ENCODE data around the gene TRAK2. TPM values are rescaled to one million over a fixed set of nuclear protein-coding genes. Genes with fewer than 3 reads are reported as not detected.

The TRAK2 gene
- total and polyA plus RNA-seq, 9 of the 15 experiments (the other 6 are each of a cell fraction or from before 2014, with no cell fraction given): 3.4 to 10.4 (median 7.3) TPM

DNA sequence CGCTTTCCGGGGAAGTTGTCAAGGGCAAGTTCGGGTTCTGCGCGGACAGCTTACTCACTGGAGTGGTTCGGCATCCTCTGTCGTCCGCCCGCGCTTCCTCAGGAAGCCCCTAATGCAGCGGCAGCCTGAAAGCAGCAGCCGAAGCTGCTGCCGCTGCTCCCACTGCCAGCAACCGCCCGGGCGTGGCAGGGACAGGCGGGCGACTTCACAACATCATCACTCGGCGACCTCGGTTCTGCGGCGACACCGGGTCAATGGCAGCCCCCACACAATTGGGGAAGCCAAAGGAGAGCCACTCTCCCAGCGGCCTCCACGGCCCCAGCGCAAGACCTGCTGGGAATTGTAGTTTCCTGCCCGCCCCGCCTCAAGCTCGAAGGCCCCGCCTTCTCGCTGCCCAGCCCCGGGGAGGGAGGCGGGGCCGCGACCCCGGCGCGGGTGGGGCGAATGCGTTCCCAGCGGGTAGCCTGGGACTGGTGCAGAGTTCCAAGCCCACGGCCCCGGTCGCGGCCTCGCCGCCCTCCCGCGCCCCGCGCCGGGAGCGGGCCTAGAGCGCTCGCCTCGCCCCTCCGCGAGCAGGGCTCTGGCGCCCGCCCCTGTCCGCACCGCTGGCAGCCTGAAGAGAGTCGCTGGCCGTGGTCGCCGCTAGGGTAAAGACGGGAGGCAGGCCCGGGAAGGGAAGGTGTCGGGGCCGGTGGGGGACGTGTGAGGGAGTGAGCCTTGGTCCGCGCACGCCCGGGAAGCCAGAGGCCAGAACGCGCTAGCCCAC, at the start of gene TRAK2, which contains the start of gene STRADB (continued):
- TF ChIP-seq CTCF (IDR thresholded peaks at IDR 0.05 in 2 of 3, conservative IDR thresholded peaks at IDR 0.05 in 1 of 3; ENCODE audit: insufficient read depth in 2 of 3, low read depth in 1 of 3, low read length in 3 of 3) (0 out of 6 replicates have a peak, but pooled peaks of 1 of the 3 experiments have one; percentile 23), EP300 (IDR thresholded peaks at IDR 0.05; ENCODE audit: low read length) (no peak), VEZF1 (CRISPR knock-in tag; IDR thresholded peaks at IDR 0.05) (peak; percentile 96), TFAM (CRISPR knock-in tag; conservative IDR thresholded peaks at IDR 0.05) (no peak), HDAC2 (IDR thresholded peaks at IDR 0.05) (0 out of 2 replicates have a peak, but pooled peaks have one; percentile 17), CBFB (CRISPR knock-in tag; IDR thresholded peaks at IDR 0.05) (peak; percentile 67; the same call in 1 of the 2 replicates), TBP (optimal IDR thresholded peaks at IDR 0.05; ENCODE audit: low read depth, low read length) (peak; percentile 42), HMGN3 (IDR thresholded peaks at IDR 0.05; ENCODE audit: borderline replicate concordance, extremely low read depth, insufficient read length, low read depth, low read length) (peak; percentile 44), ETV5 (CRISPR knock-in tag; IDR thresholded peaks at IDR 0.05; ENCODE audit: low read depth) (0 out of 2 replicates have a peak, but pooled peaks have one; percentile 47), NR2C1 (IDR thresholded peaks at IDR 0.05) (peak; percentile 90), NR2C1 (tag; IDR thresholded peaks at IDR 0.05) (peak; percentile 93), ELF4 (CRISPR knock-in tag; IDR thresholded peaks at IDR 0.05) (no peak), ATF7 (IDR thresholded peaks at IDR 0.05) (peak; percentile 49; the same call in 1 of the 2 replicates), POLR2A (conservative IDR thresholded peaks at IDR 0.05) (peak; percentile 85), THAP12 (CRISPR knock-in tag; IDR thresholded peaks at IDR 0.05) (no peak), MTA1 (IDR thresholded peaks at IDR 0.05; ENCODE audit: borderline replicate concordance) (peak; percentile 98), ZBTB7A (IDR thresholded peaks at IDR 0.05; ENCODE audit: borderline replicate concordance, control insufficient read depth, low read depth, low read length) (peak; percentile 79), GATAD2B (IDR thresholded peaks at IDR 0.05; ENCODE audit: borderline replicate concordance) (peak; percentile 71; the same call in 1 of the 2 replicates), NRF1 (conservative IDR thresholded peaks at IDR 0.05 in 1 of 2, IDR thresholded peaks at IDR 0.05 in 1 of 2) (peak in 1 of 2 experiments; percentile 59; a peak in 3 of 4 replicates), CBX1 (IDR thresholded peaks at IDR 0.05; ENCODE audit: low read depth) (no peak), YBX1 (IDR thresholded peaks at IDR 0.05) (no peak), POLR2G (IDR thresholded peaks at IDR 0.05; ENCODE audit: low read depth, low read length) (peak; percentile 90)
- TF ChIP-seq, protein P1, sequence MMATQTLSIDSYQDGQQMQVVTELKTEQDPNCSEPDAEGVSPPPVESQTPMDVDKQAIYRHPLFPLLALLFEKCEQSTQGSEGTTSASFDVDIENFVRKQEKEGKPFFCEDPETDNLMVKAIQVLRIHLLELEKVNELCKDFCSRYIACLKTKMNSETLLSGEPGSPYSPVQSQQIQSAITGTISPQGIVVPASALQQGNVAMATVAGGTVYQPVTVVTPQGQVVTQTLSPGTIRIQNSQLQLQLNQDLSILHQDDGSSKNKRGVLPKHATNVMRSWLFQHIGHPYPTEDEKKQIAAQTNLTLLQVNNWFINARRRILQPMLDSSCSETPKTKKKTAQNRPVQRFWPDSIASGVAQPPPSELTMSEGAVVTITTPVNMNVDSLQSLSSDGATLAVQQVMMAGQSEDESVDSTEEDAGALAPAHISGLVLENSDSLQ (IDR thresholded peaks at IDR 0.05): peak; percentile 32; the same call in 1 of the 2 replicates

All from K562 (cell line).